HG02970 (cell line): ENCODE results near the gene SDR9C7.
"Not testable (repeated sequence)": the region's sequence is repeated elsewhere in the genome, so short reads cannot be mapped to it uniquely, and the experiment has no call there.

ENCODE experiments used
- ATAC-seq: cut with Tn5 transposase; IDR thresholded peaks from one replicate; pipeline ENCODE4 v1.9.1; 2021; ENCODE audit warnings: mild to moderate bottlenecking, moderate library complexity, moderate number of reproducible peaks; ENCODE audit not compliant: unreplicated experiment, low FRiP score

The SDR9C7 gene

GRCh38 chr12:56880125-56880992 lies 53.8 kb downstream of the SDR9C7 start:
- ATAC-seq, result no peak

- ATAC-seq, result not testable (repeated sequence)
Observed at GRCh38 chr12:56879240-56880124, 54.7 kb downstream of the SDR9C7 start.

GRCh38 chr12:56878010-56878339 lies 56.2 kb downstream of the SDR9C7 start:
- no peak for ATAC-seq

- no peak for ATAC-seq
Observed at GRCh38 chr12:56877195-56878009, 56.8 kb downstream of the SDR9C7 start.

GRCh38 chr12:56874821-56875220 lies 59.4 kb downstream of the SDR9C7 start:
- no peak for ATAC-seq

- no peak for ATAC-seq
Observed at GRCh38 chr12:56873382-56873781, 60.8 kb downstream of the SDR9C7 start.
